ENCODE measurements around the gene CERS2.
"Not testable (repeated sequence)": the region's sequence is repeated elsewhere in the genome, so short reads cannot be mapped to it uniquely, and the experiment has no call there.

The CERS2 gene

DNA sequence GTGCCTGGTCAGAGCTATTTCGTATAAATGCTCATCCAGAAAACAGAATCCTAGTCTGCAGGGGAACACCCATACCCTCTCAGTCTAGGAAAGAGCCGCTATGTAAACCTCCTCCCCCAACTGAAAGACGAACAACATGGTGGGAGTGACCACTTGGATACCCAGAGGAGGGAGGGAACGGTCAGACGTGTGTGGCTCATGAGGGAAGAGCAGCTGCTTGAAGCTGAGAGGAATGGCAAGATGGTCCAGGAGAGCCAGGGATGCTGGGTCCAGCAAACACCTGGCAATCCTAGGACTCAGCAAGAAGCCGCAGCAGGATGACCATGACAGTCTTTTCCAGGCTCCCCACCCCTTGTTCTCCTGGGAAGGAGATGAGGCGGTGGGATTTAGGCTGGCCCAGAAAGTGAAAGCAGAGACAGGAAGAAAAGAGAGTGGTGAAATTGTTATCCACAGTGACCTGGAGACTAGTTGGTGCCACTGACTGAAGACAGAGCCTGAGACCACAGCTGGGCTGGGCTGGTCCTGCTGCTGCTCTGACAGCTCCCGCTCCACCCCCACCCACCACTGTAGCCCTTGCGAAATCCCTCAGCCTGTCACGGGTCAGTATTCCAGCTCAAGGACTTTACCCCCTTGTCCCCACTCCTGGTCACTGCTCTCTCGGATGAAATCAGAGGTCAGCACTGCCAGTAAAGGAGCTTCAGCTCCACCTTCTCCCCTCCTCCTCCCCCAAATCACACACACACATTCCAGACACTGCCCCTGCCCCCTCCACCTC is 3.6 kb downstream of the CERS2 start:
- peak in 10 of 14 donors; percentile 9 to 75 (median 25) for DNase-seq

DNA sequence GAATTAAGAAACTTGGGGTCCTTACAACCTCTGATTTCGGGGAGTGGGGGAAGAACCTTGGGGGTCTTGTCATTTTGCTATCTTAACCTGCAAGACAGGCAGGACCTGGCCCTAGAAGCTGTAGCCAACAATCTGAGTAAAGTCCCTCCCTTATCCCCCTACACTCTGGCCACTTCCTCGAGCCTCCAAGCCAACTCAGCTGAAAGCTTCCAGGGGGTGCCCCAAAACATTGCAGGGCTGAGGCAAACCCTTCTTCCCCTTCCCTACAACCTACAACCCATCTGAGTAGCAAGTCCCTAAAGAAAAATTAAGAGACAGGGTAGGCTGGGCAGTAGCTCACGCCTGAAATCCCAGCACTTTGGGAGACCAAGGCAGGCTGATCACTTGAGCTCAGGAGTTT is 5.0 kb downstream of the CERS2 start:
- no peak for DNase-seq

DNA sequence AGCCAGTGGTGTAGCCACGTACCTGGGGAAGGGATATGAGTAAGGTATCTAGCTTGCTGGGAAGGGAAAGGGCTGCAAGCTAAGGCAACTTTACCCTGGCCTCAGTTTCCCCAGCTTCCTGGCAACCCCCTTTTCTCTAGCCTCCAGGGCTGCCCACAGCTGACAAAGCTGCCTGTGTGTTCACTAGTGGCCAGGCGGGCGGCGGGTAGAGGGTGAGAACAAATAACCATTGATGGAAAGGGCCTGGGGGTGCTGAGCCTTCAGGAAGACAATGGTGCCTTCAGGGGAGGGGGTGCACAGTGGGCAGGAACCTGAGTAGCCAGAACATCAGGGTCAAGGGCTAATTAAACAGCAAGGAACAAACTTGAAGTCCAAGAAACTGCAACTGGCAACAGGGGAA is 6.1 kb downstream of the CERS2 start:
- peak in 10 of 14 donors; percentile 5 to 73 (median 48) for DNase-seq

DNA sequence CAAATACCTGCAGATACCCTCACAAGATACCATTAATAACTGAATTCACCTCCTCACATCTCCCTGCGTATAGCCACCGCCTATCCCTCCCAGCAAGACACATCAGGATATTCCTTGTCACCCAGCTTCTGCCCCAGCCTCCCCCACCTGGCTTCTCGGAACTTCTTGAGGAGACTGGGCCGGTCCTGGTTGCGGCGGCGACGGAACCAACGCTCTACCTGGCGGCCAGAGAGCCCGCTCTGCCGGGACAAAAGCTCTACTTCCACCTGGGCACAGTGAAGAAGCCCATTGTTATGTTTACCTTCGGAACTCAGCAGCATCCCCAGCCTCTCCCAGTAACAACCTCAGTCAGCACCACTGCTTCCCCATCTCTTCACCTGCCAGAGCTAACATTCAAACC is 6.7 kb downstream of the CERS2 start:
- DNase-seq: no peak

DNA sequence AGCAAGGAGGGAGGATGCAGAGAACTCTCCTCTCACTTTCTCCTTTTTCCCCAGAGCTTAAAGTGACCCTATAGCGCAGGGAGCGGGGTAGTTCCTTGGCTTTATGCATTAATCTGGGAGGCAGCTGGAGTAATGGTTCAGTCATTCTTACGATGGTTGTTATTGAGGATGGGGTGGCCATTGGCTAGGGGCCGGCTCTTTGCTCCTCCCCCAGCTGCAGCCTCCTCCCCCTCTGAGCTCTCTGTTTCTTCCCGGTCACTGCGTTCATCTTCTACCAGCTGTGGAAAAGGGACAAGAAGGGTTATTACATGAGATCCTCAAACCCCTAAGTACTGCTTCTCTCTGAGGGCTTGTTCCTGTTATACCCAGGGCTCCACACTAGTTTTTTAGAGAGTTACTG is 8.6 kb downstream of the CERS2 start:
- peak in 4 of 14 donors; percentile 6 to 43 (median 15) for DNase-seq

DNA sequence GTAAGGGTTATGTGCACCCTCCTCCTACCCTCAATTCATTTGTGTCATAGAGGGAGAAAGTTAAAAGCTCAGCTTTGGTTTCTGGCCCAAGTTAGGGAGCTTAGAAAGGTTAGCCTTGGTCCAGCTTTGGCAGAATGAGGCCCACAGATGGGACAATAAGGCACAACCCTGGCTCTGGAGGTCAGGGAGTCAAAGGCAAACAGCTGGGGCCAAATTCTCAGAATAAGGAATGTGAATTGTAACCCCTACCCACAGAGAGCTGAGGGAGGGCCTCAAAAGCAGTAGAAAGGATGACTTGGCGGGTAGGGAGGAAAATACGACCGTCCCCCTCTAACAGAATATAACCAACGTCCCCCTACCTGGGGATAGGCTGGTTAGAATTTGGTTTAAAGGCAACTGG is 9.0 kb downstream of the CERS2 start:
- no peak for DNase-seq

DNA sequence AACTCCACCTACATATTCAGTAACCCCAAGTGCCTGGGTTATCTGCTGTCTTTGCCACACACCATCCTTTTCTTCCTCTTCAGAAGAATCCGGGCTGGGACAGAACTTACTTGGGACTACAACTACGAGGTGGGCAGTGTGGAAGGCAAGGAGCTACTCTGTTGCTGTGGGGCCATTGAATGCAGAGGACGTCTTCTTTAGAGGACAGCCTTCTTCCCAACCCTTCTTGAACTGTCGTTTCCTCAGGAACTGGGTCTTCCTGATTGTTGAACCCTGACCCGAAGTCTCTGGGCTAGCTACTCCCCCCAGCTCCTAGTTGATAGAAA is 10.5 kb downstream of the CERS2 start:
- DNase-seq: no peak

DNA sequence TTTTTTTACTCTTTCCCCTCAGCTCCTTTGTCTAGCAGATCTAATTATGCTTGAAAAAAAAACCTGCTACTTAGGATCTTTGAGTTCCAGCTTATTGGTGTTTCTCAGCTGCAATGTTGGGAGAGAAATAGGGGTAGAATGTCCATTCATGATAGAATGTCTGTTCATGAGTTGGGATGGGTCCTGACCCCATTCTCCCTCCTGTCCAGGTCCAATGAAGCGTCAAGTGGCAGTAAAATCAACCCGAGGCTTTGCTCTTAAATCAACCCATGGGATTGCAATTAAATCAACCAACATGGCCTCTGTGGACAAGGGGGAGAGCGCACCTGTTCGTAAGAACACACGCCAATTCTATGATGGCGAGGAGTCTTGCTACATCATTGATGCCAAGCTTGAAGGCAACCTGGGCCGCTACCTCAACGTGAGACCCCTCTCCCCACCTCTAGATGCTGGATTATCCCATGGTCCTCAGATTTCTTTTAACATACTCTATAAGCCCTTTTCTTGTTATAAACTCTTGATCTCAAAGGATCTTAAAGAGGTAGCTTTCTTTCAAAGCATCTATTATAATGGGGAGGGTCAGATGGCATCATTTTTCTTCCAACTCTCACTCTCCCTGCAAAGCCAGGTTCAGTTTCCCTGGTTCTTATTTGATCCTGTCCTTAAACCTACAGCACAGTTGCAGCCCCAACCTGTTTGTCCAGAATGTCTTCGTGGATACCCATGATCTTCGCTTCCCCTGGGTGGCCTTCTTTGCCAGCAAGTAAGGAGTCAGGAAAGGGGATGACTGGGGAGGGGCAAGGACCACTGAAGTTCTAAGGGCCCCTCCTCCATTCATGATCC is 11.1 kb downstream of the CERS2 start:
- no peak for DNase-seq

DNA sequence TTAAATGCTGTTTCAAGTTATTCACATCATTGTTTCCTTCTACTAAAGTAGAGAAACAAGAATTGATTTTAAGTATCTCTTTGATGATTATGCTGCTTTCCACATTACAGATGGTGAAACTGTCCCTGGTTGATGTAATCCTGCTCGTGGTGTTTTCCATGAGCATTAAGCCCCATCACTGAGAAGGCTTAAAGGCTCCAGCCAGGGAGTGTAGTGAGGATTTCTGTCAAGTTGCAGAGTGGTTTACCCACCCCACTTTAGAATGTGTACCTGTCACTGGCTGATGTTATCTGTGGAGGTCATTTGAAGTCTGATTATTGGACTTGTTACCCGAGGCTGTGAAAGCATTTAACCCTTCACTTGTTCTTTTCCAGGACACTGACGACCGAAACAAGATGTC is 12.9 kb downstream of the CERS2 start:
- DNase-seq: no peak

DNA sequence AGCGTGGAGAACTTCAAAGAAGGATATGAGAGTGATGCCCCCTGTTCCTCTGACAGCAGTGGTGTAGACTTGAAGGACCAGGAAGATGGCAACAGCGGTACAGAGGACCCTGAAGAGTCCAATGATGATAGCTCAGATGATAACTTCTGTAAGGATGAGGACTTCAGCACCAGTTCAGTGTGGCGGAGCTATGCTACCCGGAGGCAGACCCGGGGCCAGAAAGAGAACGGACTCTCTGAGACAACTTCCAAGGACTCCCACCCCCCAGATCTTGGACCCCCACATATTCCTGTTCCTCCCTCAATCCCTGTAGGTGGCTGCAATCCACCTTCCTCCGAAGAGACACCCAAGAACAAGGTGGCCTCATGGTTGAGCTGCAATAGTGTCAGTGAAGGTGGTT is 14.0 kb downstream of the CERS2 start:
- no peak for DNase-seq

DNA sequence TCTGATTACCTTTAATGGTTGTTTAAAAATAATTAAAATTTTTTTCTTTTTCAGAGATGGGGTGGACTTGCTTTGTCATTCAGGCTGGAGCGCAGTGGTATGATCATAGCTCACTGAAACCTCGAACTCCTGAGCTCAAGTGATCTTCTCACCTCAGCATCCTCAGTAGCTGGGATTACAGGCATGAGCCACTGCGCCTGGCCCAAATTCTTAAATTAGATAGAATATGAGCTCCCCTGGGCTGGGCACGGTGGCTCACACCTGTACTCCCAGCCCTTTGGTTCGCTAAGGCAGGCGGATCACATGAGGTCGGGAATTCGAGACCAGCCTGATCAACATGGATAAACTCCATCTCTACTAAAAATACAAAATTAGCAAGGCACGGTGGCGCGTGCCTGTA is 17.0 kb downstream of the CERS2 start:
- DNase-seq: no peak

DNA sequence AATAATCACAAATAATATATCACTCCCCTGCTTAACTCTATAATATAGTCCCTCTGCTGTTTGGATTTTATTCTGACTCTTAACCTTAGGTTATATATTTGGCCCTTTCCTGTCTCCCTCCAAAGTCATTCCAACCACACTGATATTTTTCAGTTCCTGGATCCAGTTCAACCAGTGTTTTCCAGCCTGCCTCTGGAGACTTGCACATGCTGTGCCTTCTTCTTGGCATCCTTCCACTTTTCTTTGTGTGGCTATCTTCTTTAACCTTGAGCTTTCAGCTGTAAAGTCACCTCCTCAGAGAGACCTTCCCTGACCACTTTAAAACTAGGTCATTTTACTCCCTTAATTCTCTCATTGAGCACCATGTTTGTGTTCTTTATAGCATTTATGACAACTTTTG is 19.4 kb downstream of the CERS2 start:
- DNase-seq: no peak

DNA sequence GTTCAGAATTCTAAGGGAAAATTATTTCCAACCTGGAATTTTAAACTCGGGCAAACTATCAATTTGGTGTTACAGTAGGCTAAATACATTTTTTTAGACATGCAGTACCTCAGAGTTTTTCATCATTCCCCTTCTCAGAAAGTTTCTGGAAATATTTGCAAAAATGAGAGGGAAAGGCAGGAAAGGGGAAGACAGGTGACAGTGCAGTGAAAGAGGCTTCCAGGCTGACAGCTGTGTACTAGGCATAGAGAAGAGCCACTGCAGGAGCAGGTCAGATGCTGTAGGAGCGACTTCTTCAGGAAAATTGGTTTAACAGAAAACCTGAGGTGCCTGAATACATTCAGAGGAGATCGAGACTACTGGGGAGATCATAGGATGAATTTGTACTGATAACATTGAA is 19.9 kb downstream of the CERS2 start:
- DNase-seq: no peak

DNA sequence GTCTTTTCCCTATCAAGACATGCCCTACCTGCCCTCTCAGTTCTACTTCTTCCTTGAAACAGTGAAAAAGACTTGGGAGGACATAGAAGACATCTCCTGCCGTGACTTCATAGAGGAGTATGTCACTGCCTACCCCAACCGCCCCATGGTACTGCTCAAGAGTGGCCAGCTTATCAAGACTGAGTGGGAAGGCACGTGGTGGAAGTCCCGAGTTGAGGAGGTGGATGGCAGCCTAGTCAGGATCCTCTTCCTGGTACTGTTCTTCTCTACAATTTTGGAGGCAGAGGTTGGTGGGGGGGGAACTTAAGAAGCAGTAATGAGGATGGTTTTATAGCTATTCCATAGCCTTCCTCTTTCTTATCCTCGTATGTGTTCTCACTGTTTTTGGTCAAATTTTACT is 29.8 kb downstream of the CERS2 start:
- no peak for DNase-seq

DNA sequence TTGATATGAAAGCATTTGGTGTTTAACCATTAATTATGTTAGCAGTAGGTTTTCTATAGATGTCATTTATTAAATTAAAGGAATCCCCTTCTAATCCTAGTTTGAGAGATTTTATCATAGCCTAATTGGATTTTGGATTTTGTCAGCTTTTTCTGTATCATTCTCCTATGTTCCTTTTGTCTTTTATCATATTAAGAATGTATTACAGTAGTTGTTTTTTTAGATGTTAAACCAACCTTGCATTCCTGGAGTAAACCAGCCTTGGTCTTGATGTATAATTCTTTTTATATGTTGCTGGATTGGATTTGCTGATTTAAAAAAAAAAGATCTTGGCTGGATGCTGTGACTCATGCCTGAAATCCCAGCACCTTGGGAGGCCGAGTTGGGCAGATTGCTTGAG is 42.9 kb downstream of the CERS2 start:
- no peak for DNase-seq

DNA sequence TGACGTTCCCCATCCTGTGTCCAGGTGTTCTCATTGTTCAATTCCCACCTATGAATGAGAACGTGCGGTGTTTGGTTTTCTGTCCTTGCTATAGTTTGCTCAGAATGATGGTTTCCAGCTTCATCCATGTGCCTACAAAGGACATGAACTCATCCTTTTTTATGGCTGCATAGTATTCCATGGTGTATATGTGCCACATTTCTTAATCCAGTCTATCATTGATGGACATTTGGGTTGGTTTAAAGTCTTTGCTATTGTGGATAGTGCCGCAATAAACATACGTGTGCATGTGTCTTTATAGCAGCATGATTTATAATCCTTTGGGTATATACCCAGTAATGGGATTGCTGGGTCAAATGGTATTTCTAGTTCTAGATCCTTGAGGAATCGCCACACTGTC is 45.9 kb downstream of the CERS2 start:
- DNase-seq: not testable (repeated sequence)

DNA sequence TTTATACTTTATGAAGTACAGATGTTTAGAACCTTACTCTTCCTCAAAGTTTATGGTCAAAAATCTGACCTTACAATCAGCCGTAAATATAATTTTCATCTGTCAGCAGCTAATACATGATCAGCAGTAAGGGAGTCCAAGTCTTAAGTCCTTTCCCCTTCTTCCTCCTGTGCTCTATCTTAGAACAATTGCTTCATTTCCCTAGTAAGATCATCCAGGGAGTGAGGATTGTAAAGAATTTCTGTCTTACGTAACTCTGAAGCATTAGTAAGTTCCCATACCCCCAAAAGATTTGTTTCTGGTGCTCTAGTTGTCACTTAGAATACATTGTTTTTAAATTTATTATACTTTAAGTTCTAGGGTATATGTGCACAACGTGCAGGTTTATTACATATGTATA is 46.3 kb downstream of the CERS2 start:
- no peak for DNase-seq

DNA sequence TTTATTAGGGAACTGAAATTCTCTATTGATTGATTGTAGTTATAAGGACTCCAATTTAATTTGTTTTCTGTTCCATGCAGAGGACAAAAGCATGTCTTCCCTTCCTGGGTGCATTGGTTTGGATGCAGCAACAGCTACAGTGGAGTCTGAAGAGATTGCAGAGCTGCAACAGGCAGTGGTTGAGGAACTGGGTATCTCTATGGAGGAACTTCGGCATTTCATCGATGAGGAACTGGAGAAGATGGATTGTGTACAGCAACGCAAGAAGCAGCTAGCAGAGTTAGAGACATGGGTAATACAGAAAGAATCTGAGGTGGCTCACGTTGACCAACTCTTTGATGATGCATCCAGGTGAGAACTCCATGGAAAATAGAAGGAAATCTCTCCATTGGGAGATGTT is 47.0 kb downstream of the CERS2 start:
- no peak for DNase-seq

DNA sequence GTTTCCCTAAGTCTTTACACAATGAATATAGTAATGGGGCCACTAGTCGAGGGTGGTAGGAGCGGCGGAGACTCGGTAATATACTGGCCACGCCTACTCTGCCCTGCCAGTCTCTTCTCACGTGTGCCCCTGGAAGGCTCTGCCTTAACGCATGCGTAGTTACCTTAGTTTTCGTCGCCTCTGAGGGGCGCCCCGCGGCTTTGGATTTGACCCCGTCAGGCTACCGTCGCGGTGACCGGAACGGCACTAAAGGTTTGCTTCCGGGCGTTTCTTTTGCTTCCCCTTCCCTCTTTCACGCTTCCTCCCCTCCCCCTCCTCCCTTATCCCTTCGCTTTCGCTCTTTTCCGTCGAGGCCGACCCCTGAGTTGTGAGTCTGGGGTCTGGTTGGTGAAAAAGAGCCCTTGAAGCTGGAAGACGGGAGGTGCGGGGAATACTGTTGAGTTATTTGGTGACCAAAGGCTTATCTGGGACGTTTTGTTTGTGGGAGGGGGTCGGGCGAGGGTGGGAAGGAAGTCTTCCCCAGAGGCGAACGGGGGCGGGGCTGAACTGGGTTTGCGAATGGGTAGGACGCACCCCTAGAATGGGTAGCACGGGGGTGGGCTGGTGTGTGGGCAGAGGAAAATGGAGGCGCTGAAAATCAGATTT is 48.4 kb downstream of the CERS2 start, which contains the start of gene SETDB1:
Gene SETDB1, plus strand, starts transcription at position 267 of the 645 bp plus-strand sequence. CDS start 1,352 bp downstream, outside the sequence.
- DNase-seq: peak; percentile 37 to 94 (median 90)

DNA sequence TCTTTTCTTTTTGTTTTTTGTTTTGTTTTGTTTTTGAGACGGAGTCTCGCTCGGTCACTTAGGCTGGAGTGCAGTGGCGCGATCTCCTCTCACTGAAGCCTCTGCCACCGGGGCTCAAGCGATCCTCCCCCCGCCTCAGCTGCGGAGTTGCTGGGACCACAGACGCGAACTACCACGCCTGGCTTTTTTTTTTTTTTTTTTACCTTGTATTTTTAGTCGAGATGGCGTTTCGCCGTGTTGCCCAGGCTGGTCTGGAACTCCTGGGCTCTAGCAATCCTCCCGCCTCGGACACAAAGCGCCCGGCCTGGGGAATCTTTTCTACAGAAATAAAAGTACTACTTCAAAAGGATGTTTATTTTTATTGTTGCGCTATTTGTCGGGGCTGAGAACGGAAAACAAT is 49.6 kb downstream of the CERS2 start:
- DNase-seq: no peak

DNA sequence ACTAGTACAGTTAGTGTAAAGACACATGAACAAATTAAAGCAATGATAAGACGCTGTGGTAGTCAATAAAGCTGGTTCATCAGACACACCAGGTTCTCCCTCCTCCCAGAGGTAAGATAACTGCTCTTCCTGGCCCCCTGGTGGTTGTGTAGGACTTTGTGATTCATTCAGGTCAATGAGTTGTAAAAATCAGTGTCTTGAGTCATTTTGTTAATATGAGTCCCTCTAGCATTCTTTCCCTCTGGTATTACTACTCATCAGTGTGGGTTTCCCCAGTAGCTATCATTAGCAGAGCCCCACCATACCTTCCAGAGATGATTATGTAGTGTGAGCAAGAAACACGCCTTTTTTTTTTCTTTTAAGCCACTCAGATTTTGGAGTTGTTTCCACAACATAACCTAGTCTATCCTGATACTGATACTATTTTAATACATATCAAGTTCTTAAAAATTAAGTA is 52.1 kb downstream of the CERS2 start:
- DNase-seq: peak in 5 of 14 donors; percentile 1 to 25 (median 9)

DNA sequence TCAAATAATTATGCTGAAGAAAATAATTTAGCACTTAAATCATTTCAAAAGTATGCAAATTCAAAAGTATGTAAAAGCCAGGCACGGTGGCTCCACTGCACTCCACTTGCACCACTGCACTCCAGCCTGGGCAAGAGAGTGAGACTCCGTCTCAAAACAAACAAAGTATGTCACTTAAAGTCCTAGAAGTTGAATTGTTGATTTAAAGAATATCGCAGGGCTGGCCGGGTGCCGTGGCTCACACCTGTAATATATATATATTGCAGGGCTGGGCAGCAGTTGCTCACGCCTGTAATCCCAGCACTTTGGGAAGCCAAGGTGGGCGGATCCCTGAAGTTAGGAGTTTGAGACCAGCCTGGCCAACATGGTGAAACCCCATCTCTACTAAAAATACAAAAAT is 57.2 kb downstream of the CERS2 start:
- DNase-seq: no peak

Measured in C1 segment of cervical spinal cord (tissue), 14 donors.